Neural cell (in vitro differentiated cells): ENCODE measurements around the gene UTRN. TPM values are rescaled to one million over a fixed set of nuclear protein-coding genes. Genes with fewer than 3 reads are reported as not detected.

Experiments used
- H2AFZ ChIP-seq: fragments of 200-600, 300-800 bp; sonication (generic), shearing (Covaris generic); 2 replicates; pipeline ENCODE4 v1.6.0; 2014; ENCODE audit warnings: low read depth, mild to moderate bottlenecking, antibody characterized with exemption, low read length, moderate library complexity
- H3F3A ChIP-seq: fragments of 200-600 bp; shearing (Covaris generic); 2 replicates; pipeline ENCODE4 v1.6.1; 2016; ENCODE audit warnings: mild to moderate bottlenecking, moderate library complexity, mixed read lengths, antibody characterized with exemption, low read length; ENCODE audit not compliant: insufficient read depth, poor library complexity, severe bottlenecking
- H3K27ac ChIP-seq: fragments of 200-600, 300-800 bp; sonication (generic), shearing (Covaris generic); 2 replicates; pipeline ENCODE4 v1.5.1; 2014; ENCODE audit warnings: mild to moderate bottlenecking, low read length, moderate library complexity
- H3K27me3 ChIP-seq: fragments of 300-800, 200-600 bp; sonication (generic), shearing (Covaris generic); 2 replicates; pipeline ENCODE4 v1.6.0; 2014; ENCODE audit warnings: mild to moderate bottlenecking, low read depth, low read length, moderate library complexity; ENCODE audit not compliant: insufficient read depth
- H3K36me3 ChIP-seq: fragments of 300-800, 200-600 bp; sonication (generic), shearing (Covaris generic); 2 replicates; pipeline ENCODE4 v1.5.1; 2014; ENCODE audit warnings: mild to moderate bottlenecking, antibody characterized with exemption, low read length, moderate library complexity; ENCODE audit not compliant: insufficient read depth
- H3K4me2 ChIP-seq: fragments of 300-800, 200-600 bp; sonication (generic), shearing (Covaris generic); 2 replicates; pipeline ENCODE4 v1.6.0; 2014; ENCODE audit warnings: mild to moderate bottlenecking, low read length
- H3K4me3 ChIP-seq: fragments of 300-800, 200-600 bp; sonication (generic), shearing (Covaris generic); 2 replicates; pipeline ENCODE4 v1.5.1; 2014; ENCODE audit warnings: mild to moderate bottlenecking, low read length, moderate library complexity
- H3K79me2 ChIP-seq: fragments of 200-600 bp; shearing (Covaris generic); replicated peaks from 2 replicates; pipeline ENCODE4 v1.6.0; 2014; ENCODE audit warnings: mild to moderate bottlenecking, low read length, moderate library complexity; ENCODE audit not compliant: insufficient read depth
- H3K9ac ChIP-seq: fragments of 300-800, 200-600 bp; sonication (generic), shearing (Covaris generic); 2 replicates; pipeline ENCODE4 v1.6.1; 2016; ENCODE audit warnings: mild to moderate bottlenecking, low read length, mixed read lengths
- H3K9me2 ChIP-seq: fragments of 200-600 bp; shearing (Covaris generic); 2 replicates; pipeline ENCODE4 v1.6.1; 2016; ENCODE audit warnings: mild to moderate bottlenecking, low read length, mixed read lengths; ENCODE audit not compliant: insufficient read depth
- H3K9me3 ChIP-seq: fragments of 200-600, 300-800 bp; sonication (generic), shearing (Covaris generic); 2 replicates; pipeline ENCODE4 v1.6.1; 2016; ENCODE audit warnings: mild to moderate bottlenecking, mixed run types, low read length, moderate library complexity, mixed read lengths
- H4K20me1 ChIP-seq: fragments of 200-600 bp; shearing (Covaris generic); 2 replicates; pipeline ENCODE4 v1.6.1; 2016; ENCODE audit warnings: mild to moderate bottlenecking, mixed run types; ENCODE audit not compliant: insufficient read depth
- CTCF ChIP-seq: fragments of 450-650 bp; IDR thresholded peaks from 2 replicates; pipeline ENCODE4 v1.5.1; 2014; ENCODE audit warnings: antibody characterized with exemption, mild to moderate bottlenecking, moderate library complexity; ENCODE audit not compliant: poor library complexity, severe bottlenecking
- EP300 ChIP-seq: fragments of 450-650 bp; conservative IDR thresholded peaks from 2 replicates; pipeline ENCODE4 v1.6.1; 2014; ENCODE audit warnings: antibody characterized with exemption, mild to moderate bottlenecking, moderate library complexity; ENCODE audit not compliant: poor library complexity, severe bottlenecking
- EZH2 ChIP-seq: fragments of 200-600, 300-800 bp; shearing (Covaris generic), sonication (generic); IDR thresholded peaks from 2 replicates; pipeline ENCODE4 v1.6.1; 2014; ENCODE audit warnings: antibody characterized with exemption, low read length, borderline replicate concordance, mild to moderate bottlenecking; ENCODE audit not compliant: insufficient read depth, poor library complexity, severe bottlenecking
- MXI1 ChIP-seq: fragments of 450-650 bp; conservative IDR thresholded peaks from 2 replicates; pipeline ENCODE4 v1.6.1; 2014; ENCODE audit warnings: antibody characterized with exemption, mild to moderate bottlenecking; ENCODE audit not compliant: poor library complexity, severe bottlenecking
- POLR2AphosphoS5 ChIP-seq: IDR thresholded peaks from 2 replicates; pipeline ENCODE4 v1.6.1; 2012
- RAD21 ChIP-seq: fragments of 450-650 bp; conservative IDR thresholded peaks from 2 replicates; pipeline ENCODE4 v1.6.1; 2014; ENCODE audit warnings: antibody characterized with exemption, mild to moderate bottlenecking, moderate library complexity
- REST ChIP-seq: IDR thresholded peaks from 2 replicates; pipeline ENCODE4 v1.6.1; 2012; ENCODE audit warnings: borderline replicate concordance
- SMC3 ChIP-seq: fragments of 450-650 bp; conservative IDR thresholded peaks from 2 replicates; pipeline ENCODE4 v1.6.1; 2014; ENCODE audit warnings: antibody characterized with exemption, mild to moderate bottlenecking, moderate library complexity; ENCODE audit not compliant: poor library complexity
- TAF1 ChIP-seq: IDR thresholded peaks from 2 replicates; pipeline ENCODE4 v1.6.1; 2012; ENCODE audit warnings: low read depth
- polyA plus RNA-seq: library from polyadenylated mRNA; depleted of rRNA; stranded (reverse); fragments of >200 nt; gene quantifications from 2 replicates; pipeline ENCODE4 v1.2.3, GENCODE V29; 2014

The UTRN gene
- polyA plus RNA-seq, 1 donor from 2014 or later, result 5.2 TPM

- Histone ChIP-seq H3K4me3 (no peak overlapping the region), H3K9me3 (no peaks in the 10 kb centered on the region), H3F3A (no peaks in the 10 kb centered on the region), H3K27ac (no peak overlapping the region), H3K9me2 (no peaks in the 10 kb centered on the region), H3K9ac (no peak overlapping the region), H4K20me1 (no peaks in the 10 kb centered on the region), H3K27me3 (no peaks in the 10 kb centered on the region), H3K36me3 (no peaks in the 10 kb centered on the region), H2AFZ (no peak overlapping the region), H3K4me2 (no peak overlapping the region), H3K79me2 (peaks cover 14% of the 10 kb centered on the region)
- no peak for TF ChIP-seq TAF1
Measured at GRCh38 chr6:144294016-144294415, 8.9 kb downstream of the UTRN start.

GRCh38 chr6:144295211-144295610 lies 10.1 kb downstream of the UTRN start:
- Histone ChIP-seq H3K27me3 (no peaks in the 10 kb centered on the region), H3K9me3 (no peaks in the 10 kb centered on the region), H3K9me2 (no peaks in the 10 kb centered on the region), H3K79me2 (peaks cover 3% of the 10 kb centered on the region), H3K27ac (no peak overlapping the region), H3K4me2 (no peak overlapping the region), H4K20me1 (no peaks in the 10 kb centered on the region), H3K4me3 (no peak overlapping the region), H2AFZ (no peak overlapping the region), H3K9ac (no peak overlapping the region), H3F3A (no peaks in the 10 kb centered on the region), H3K36me3 (no peaks in the 10 kb centered on the region)
- TF ChIP-seq RAD21, result no peak
- TF ChIP-seq MXI1, result no peak
- TF ChIP-seq POLR2AphosphoS5, result no peak
- TF ChIP-seq EZH2, result no peak
- no peak for TF ChIP-seq REST
- no peak for TF ChIP-seq SMC3
- no peak for TF ChIP-seq EP300
- no peak for TF ChIP-seq CTCF
- TF ChIP-seq TAF1, result no peak
